ENCODE results near the gene H3-3A.

- TF ChIP-seq EP300 (IDR thresholded peaks at IDR 0.05; ENCODE audit: low read depth): no peak
- TF ChIP-seq CTCF (IDR thresholded peaks at IDR 0.05): peak in 2 of 5 experiments; percentile 11 to 47
- no peak for TF ChIP-seq POLR2A (IDR thresholded peaks at IDR 0.05)
Measured at GRCh38 chr1:226109829-226110248, 47.3 kb downstream of the H3-3A start.

Measured in transverse colon (tissue), 3 donors.